GM12878 (cell line): Measurements from ENCODE around the gene THAP7. TPM values are rescaled to one million over a fixed set of nuclear protein-coding genes. Genes with fewer than 3 reads are reported as not detected.

Experiments used
- ATAC-seq: fragments of 200-7000 bp; cut with Tn5 transposase; 3 replicates; pipeline ENCODE4 v1.9.1; 2020; ENCODE audit warnings: mild to moderate bottlenecking, moderate library complexity
- BruUV-seq: library from RNA; stranded (reverse); fragments of 400-500 nt; replicated peaks from 2 replicates; lab custom pipeline; 2021; lab: Mats Ljungman, UMichigan
- CTCF ChIA-PET: fragments of 300-600 bp; sonication (Branson Sonifier 250); formaldehyde crosslinking; extraction: SDS; loops from one replicate; lab custom pipeline; 2021; ENCODE audit warnings: inconsistent platforms; lab: Yijun Ruan, JAX
- POLR2A ChIA-PET: fragments of 350-600 bp; formaldehyde crosslinking; extraction: SDS; loops from one replicate; lab custom pipeline; 2021; ENCODE audit warnings: inconsistent platforms; lab: Charles Lee
- RAD21 ChIA-PET: fragments of 300-600 bp; sonication (Branson Sonifier 250); formaldehyde crosslinking; loops from one replicate; lab custom pipeline; 2023; ENCODE audit warnings: antibody characterized with exemption; ENCODE audit not compliant: unreplicated experiment; lab: Charles Lee
- SMC1A ChIA-PET: fragments of 300-600 bp; sonication (Branson Sonifier 250); formaldehyde crosslinking; loops from one replicate; lab custom pipeline; 2023; ENCODE audit not compliant: unreplicated experiment, uncharacterized antibody; lab: Charles Lee
- DNase-seq: peaks from one replicate; pipeline ENCODE4 v3.0.0-alpha.2; 2011; ENCODE audit warnings: low read depth, low spot score
- FAIRE-seq: peaks from 3 replicates; lab custom pipeline; 2011; peaks lifted over from hg19 to GRCh38; lab: Jason Lieb, UNC
- H2AFZ ChIP-seq: 2 replicates; pipeline ENCODE4 v1.6.0; 2011; ENCODE audit warnings: low read depth, low read length, control low read depth; ENCODE audit not compliant: control insufficient read depth
- H3K27ac ChIP-seq: 2 replicates; pipeline ENCODE4 v1.5.1; 2011; ENCODE audit warnings: control low read depth; ENCODE audit not compliant: control insufficient read depth, insufficient read depth
- H3K27me3 ChIP-seq, 2 experiments: replicated peaks in 1 of 2; 2 replicates each; pipeline versions ENCODE4 v1.6.0 to v1.6.1; 2011; ENCODE audit warnings: low read length in 1 of 2; ENCODE audit not compliant: control insufficient read depth in 2 of 2, insufficient read depth in 2 of 2
- H3K36me3 ChIP-seq, 2 experiments: 2 replicates each; pipeline ENCODE4 v1.5.1; 2011; ENCODE audit warnings: low read length in 1 of 2; ENCODE audit not compliant: control insufficient read depth in 2 of 2, insufficient read depth in 2 of 2
- H3K4me1 ChIP-seq: 2 replicates; pipeline ENCODE4 v1.6.1; 2011; ENCODE audit warnings: mild to moderate bottlenecking, low read length, moderate library complexity, mixed read lengths; ENCODE audit not compliant: control insufficient read depth, insufficient read depth
- H3K4me2 ChIP-seq: 2 replicates; pipeline ENCODE4 v1.6.0; 2011; ENCODE audit warnings: control low read depth; ENCODE audit not compliant: control insufficient read depth, insufficient read depth
- H3K4me3 ChIP-seq: fragments of 200-600 bp; sonication (generic); 2 replicates; pipeline ENCODE4 v1.5.1; 2016
- H3K79me2 ChIP-seq: 2 replicates; pipeline ENCODE4 v1.6.0; 2011; ENCODE audit warnings: low read length; ENCODE audit not compliant: control insufficient read depth, insufficient read depth
- H3K9ac ChIP-seq: 2 replicates; pipeline ENCODE4 v1.8.0; 2011; ENCODE audit warnings: low read length, control low read depth, mixed read lengths; ENCODE audit not compliant: control insufficient read depth, insufficient read depth
- H3K9me3 ChIP-seq: replicated peaks from 3 replicates; pipeline ENCODE4 v1.5.1; 2011; ENCODE audit warnings: mild to moderate bottlenecking, low read length; ENCODE audit not compliant: control insufficient read depth, insufficient read depth
- H4K20me1 ChIP-seq: 2 replicates; pipeline ENCODE4 v1.6.0; 2011; ENCODE audit not compliant: control insufficient read depth, insufficient read depth
- BRCA1 ChIP-seq: IDR thresholded peaks from 2 replicates; pipeline ENCODE4 v1.6.1; 2011; ENCODE audit warnings: low read depth, low read length, improper control_type of control experiment
- CHD1 ChIP-seq: IDR thresholded peaks from 2 replicates; pipeline ENCODE4 v1.6.1; 2012; ENCODE audit warnings: low read depth, low read length, improper control_type of control experiment
- CREM ChIP-seq: IDR thresholded peaks from 2 replicates; pipeline ENCODE4 v1.6.1; 2014; ENCODE audit warnings: antibody characterized with exemption, low read depth
- ETV6 ChIP-seq, 2 experiments: fragments of 450-650 bp in 1 of 2; IDR thresholded peaks in 1 of 2; conservative IDR thresholded peaks in 1 of 2; 2 replicates each; pipeline ENCODE4 v1.6.1; 2014; ENCODE audit warnings: antibody characterized with exemption in 1 of 2, borderline replicate concordance in 1 of 2, low read depth in 1 of 2, mild to moderate bottlenecking in 1 of 2, moderate library complexity in 1 of 2
- SIN3A ChIP-seq: IDR thresholded peaks from 2 replicates; pipeline ENCODE4 v1.6.1; 2012; ENCODE audit warnings: low read depth, low read length, improper control_type of control experiment
- SIX5 ChIP-seq: IDR thresholded peaks from 2 replicates; pipeline ENCODE4 v1.6.1; 2011; ENCODE audit warnings: mild to moderate bottlenecking, low read depth, low read length, moderate library complexity; ENCODE audit not compliant: severe bottlenecking
- TAF1 ChIP-seq: IDR thresholded peaks from 2 replicates; pipeline ENCODE4 v1.6.1; 2011; ENCODE audit warnings: mild to moderate bottlenecking, low read depth, low read length, borderline replicate concordance
- TARDBP ChIP-seq: IDR thresholded peaks from 2 replicates; pipeline ENCODE4 v1.6.1; 2016; ENCODE audit warnings: borderline replicate concordance
- TBL1XR1 ChIP-seq: IDR thresholded peaks from 2 replicates; pipeline ENCODE4 v1.6.1; 2012; ENCODE audit warnings: low read depth, low read length, improper control_type of control experiment
- TCF12 ChIP-seq: IDR thresholded peaks from 2 replicates; pipeline ENCODE4 v1.6.1; 2011; ENCODE audit warnings: low read depth, mild to moderate bottlenecking, low read length
- TCF7 ChIP-seq: IDR thresholded peaks from 2 replicates; pipeline ENCODE4 v1.6.1; 2014; ENCODE audit warnings: antibody characterized with exemption, borderline replicate concordance
- YY1 ChIP-seq: IDR thresholded peaks from 2 replicates; pipeline ENCODE4 v1.6.1; 2011; ENCODE audit warnings: low read depth, mild to moderate bottlenecking, low read length
- ZSCAN29 ChIP-seq: fragments of 450-650 bp; IDR thresholded peaks from 2 replicates; pipeline ENCODE4 v1.6.1; 2017; ENCODE audit warnings: mild to moderate bottlenecking, moderate library complexity
- WGBS: methylation state at CpG from one replicate; pipeline ENCODE4 v1.1.6; 2016; ENCODE audit warnings: low lambda C conversion rate; ENCODE audit not compliant: insufficient replicate concordance, insufficient coverage; ENCODE audit errors: missing lambda C conversion rate; 5-methylcytosine and 5-hydroxymethylcytosine counted together
- in situ Hi-C: fragments of 300-500 bp; cut with MboI; formaldehyde crosslinking; loops from 9 replicates; pipeline ENCODE4 v1.14.3; 2018; ENCODE audit warnings: mixed read lengths
- intact Hi-C: fragments of 100-400 bp; cut with micrococcal nuclease; formaldehyde crosslinking; loops from one replicate; pipeline ENCODE4 v1.14.2; 2022; ENCODE audit not compliant: unreplicated experiment
- polyA plus RNA-seq, 11 experiments: library from polyadenylated mRNA; depleted of rRNA in 4 of 11; unstranded in 6 of 11; stranded (reverse) in 5 of 11; fragments of >200 nt; fragmentation: Nextera tagmentation in 4 of 11; fragmentation: Illumina TruSeq in 1 of 11; extraction: Ambion mirVana in 4 of 11; extraction: Trizol in 1 of 11; gene quantifications; 1 replicate in 1 of 11; 2 replicates in 10 of 11; pipeline versions ENCODE4 v1.2.1 to v1.2.3, GENCODE V29; 2011 to 2016; ENCODE audit warnings: inconsistent platforms in 2 of 11, missing spikeins in 2 of 11, low read depth in 1 of 11
- total RNA-seq, 4 experiments: library from RNA; depleted of rRNA in 3 of 4; stranded (reverse); fragments of >200 nt in 3 of 4; fragmentation: Illumina TruSeq in 1 of 4; extraction: Trizol in 1 of 4; gene quantifications; 2 replicates each; pipeline versions ENCODE4 v1.2.1 to v1.2.3, GENCODE V29; 2013 to 2021
- TF ChIP-seq, protein P1 (sequence below): IDR thresholded peaks from 2 replicates; pipeline ENCODE4 v1.6.1; 2011; ENCODE audit warnings: borderline replicate concordance, low read depth, mild to moderate bottlenecking, moderate library complexity, mixed read lengths, low read length; ENCODE audit not compliant: insufficient read depth; ENCODE audit errors: extremely low read length
- TF ChIP-seq, protein P2 (sequence below): fragments of 450-650 bp; formaldehyde crosslinking; IDR thresholded peaks from 2 replicates; pipeline ENCODE4 v1.4.0; 2022; ENCODE audit warnings: mild to moderate bottlenecking, moderate library complexity
- TF ChIP-seq, protein P3 (sequence below): fragments of 450-650 bp; IDR thresholded peaks from 2 replicates; pipeline ENCODE4 v1.6.1; 2017; ENCODE audit warnings: mild to moderate bottlenecking, moderate library complexity

The THAP7 gene
- total and polyA plus RNA-seq, 10 of the 15 experiments (the other 5 are each of a cell fraction or from before 2014, with no cell fraction given), result 0.66 to 58.3 (median 26.3) TPM

DNA sequence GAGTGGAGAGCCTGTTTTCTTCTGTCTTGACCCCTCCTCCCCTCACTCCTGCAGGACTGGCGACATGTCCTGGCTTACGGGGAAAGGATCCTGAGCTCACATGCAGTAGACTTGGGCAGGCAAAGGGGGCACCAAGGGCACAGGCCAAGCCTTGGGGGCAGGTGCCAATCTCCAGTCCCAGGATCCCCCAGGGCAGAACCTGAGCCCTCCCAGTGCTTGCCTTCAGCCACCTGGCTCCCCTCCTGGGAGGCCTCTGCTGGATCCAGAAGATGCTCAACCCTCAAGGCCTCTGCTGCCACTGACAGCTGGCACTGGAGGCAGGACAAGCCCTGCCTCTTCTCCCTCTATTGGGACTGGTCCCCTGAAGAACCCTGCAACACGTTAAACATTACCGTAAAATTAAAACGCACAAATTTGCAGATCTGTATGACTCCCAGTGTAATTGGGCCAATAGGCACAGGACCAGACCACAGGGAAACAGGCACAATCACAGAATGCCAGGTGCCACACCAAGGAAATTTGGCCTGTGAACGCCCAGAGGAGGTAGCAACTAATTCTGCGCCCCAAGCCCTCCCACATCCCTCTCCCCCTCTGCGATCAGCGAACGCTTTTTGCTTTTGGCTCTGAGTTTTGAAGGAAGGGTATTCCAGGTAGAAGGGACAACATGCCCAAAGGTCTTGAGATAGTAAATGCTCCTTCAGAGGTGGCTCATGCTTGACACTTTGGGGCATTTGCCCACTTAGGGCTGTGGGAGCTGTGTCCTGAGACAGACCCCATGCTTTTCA, 20.8 kb downstream of the THAP7 start:
- no peaks in the 10 kb centered on the region for H3K27me3 ChIP-seq
- DNase-seq (no peak), ATAC-seq (no peak), FAIRE-seq (no peak)
- intact Hi-C loops, result no loop called here
- no peaks in the 10 kb centered on the region for H4K20me1 ChIP-seq
- SMC1A ChIA-PET, result no interaction called here
- H3K9ac ChIP-seq, result peak overlapping the region; percentile 95
- RAD21 ChIA-PET, result interaction anchor here (1.0 to 1.8 kb wide), 2 partner anchors 9 to 60 kb away, joined by 3 to 7 read pairs; no protein-coding TSS in a partner anchor
- CTCF ChIA-PET, result interaction anchor here (0.8 to 1.8 kb wide), 3 partner anchors 18 to 37 kb away, joined by 3 to 11 read pairs (median 4); no protein-coding TSS in a partner anchor
- H3K4me3 ChIP-seq, result peak overlapping the region; percentile 94
- peak overlapping the region; percentile 82 for H3K27ac ChIP-seq
- POLR2A ChIA-PET, result no interaction called here
- peak overlapping the region; percentile 97 for H3K4me2 ChIP-seq
- H3K4me1 ChIP-seq, result peaks cover 10% of the 10 kb centered on the region; the same call in 1 of the 2 replicates
- in situ Hi-C loops, result no loop called here
- peaks cover 6% of the 10 kb centered on the region; the same call in 2 of the 3 replicates for H3K9me3 ChIP-seq
- peak overlapping the region; percentile 99 for H2AFZ ChIP-seq
- peaks cover 16% of the 10 kb centered on the region for H3K79me2 ChIP-seq
- 60% methylated on average over 9 of the region's 10 CpGs for WGBS
- H3K36me3 ChIP-seq, result no peaks in the 10 kb centered on the region
- no TSS peak for BruUV-seq
- TF ChIP-seq, protein P1, sequence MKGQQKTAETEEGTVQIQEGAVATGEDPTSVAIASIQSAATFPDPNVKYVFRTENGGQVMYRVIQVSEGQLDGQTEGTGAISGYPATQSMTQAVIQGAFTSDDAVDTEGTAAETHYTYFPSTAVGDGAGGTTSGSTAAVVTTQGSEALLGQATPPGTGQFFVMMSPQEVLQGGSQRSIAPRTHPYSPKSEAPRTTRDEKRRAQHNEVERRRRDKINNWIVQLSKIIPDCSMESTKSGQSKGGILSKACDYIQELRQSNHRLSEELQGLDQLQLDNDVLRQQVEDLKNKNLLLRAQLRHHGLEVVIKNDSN, result no peak
- no peak for TF ChIP-seq TARDBP
- TF ChIP-seq TCF12, result no peak
- no peak for TF ChIP-seq YY1
- no peak for TF ChIP-seq TCF7
- no peak for TF ChIP-seq TAF1
- TF ChIP-seq, protein P2, sequence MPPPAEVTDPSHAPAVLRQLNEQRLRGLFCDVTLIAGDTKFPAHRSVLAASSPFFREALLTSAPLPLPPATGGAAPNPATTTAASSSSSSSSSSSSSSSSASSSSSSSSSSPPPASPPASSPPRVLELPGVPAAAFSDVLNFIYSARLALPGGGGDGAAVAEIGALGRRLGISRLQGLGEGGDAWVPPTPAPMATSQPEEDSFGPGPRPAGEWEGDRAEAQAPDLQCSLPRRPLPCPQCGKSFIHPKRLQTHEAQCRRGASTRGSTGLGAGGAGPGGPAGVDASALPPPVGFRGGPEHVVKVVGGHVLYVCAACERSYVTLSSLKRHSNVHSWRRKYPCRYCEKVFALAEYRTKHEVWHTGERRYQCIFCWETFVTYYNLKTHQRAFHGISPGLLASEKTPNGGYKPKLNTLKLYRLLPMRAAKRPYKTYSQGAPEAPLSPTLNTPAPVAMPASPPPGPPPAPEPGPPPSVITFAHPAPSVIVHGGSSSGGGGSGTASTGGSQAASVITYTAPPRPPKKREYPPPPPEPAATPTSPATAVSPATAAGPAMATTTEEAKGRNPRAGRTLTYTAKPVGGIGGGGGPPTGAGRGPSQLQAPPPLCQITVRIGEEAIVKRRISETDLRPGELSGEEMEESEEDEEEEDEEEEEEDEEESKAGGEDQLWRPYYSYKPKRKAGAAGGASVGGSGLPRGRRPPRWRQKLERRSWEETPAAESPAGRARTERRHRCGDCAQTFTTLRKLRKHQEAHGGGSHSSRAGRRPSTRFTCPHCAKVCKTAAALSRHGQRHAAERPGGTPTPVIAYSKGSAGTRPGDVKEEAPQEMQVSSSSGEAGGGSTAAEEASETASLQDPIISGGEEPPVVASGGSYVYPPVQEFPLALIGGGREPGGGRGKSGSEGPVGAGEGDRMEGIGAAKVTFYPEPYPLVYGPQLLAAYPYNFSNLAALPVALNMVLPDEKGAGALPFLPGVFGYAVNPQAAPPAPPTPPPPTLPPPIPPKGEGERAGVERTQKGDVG (CRISPR knock-in tag), result no peak
- TF ChIP-seq ZSCAN29, result no peak
- TF ChIP-seq, protein P3, sequence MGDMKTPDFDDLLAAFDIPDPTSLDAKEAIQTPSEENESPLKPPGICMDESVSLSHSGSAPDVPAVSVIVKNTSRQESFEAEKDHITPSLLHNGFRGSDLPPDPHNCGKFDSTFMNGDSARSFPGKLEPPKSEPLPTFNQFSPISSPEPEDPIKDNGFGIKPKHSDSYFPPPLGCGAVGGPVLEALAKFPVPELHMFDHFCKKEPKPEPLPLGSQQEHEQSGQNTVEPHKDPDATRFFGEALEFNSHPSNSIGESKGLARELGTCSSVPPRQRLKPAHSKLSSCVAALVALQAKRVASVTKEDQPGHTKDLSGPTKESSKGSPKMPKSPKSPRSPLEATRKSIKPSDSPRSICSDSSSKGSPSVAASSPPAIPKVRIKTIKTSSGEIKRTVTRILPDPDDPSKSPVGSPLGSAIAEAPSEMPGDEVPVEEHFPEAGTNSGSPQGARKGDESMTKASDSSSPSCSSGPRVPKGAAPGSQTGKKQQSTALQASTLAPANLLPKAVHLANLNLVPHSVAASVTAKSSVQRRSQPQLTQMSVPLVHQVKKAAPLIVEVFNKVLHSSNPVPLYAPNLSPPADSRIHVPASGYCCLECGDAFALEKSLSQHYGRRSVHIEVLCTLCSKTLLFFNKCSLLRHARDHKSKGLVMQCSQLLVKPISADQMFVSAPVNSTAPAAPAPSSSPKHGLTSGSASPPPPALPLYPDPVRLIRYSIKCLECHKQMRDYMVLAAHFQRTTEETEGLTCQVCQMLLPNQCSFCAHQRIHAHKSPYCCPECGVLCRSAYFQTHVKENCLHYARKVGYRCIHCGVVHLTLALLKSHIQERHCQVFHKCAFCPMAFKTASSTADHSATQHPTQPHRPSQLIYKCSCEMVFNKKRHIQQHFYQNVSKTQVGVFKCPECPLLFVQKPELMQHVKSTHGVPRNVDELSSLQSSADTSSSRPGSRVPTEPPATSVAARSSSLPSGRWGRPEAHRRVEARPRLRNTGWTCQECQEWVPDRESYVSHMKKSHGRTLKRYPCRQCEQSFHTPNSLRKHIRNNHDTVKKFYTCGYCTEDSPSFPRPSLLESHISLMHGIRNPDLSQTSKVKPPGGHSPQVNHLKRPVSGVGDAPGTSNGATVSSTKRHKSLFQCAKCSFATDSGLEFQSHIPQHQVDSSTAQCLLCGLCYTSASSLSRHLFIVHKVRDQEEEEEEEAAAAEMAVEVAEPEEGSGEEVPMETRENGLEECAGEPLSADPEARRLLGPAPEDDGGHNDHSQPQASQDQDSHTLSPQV, result no peak
- no peak for TF ChIP-seq SIN3A
- TF ChIP-seq ETV6 (conservative IDR thresholded peaks at IDR 0.05 in 1 of 2, IDR thresholded peaks at IDR 0.05 in 1 of 2; ENCODE audit: borderline replicate concordance in 1 of 2, low read depth in 1 of 2), result no peak
- no peak for TF ChIP-seq BRCA1
- no peak for TF ChIP-seq TBL1XR1
- no peak for TF ChIP-seq SIX5
- no peak for TF ChIP-seq CHD1
- no peak for TF ChIP-seq CREM
